NCI-H1105 treated with DMSO at 0.1 percent for 48 hours (cell line): ENCODE results near the gene CKAP2.
"Not testable (repeated sequence)": the region's sequence is repeated elsewhere in the genome, so short reads cannot be mapped to it uniquely, and the experiment has no call there.

ENCODE experiments used
- DNase-seq: peaks from one replicate; lab custom pipeline; 2025; lab: John Stamatoyannopoulos, UW

The CKAP2 gene

DNA sequence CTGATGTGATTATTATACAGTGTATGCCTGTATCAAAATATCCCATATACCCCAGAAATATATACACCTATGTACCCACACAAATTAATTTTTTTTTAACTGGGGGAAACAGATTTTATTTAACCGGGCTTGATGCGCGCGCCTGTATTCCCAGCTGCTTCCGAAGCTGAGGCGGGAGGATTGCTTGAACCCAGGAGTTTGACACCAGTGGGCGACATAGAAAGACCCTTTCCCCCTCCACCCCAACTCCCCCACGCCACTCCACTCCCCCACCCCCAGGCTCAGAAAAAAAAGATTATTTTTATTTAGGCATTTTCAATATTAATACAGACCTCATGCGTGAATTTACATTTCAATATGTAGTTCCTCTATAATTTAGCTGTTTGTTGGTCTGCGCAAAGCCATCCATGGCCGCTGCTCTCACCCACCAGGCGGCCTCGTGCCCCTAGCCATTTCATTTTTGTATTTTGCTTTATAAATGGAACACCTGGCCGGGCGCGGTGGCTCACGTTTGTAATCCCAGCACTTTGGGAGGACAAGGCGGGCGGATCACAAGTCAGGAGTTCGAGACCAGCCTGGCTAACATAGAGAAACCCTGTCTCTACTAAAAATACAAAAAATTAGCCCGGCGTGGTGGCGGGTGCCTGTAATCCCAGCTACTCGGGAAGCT is 4.0 kb upstream of the CKAP2 start:
- DNase-seq = no peak

DNA sequence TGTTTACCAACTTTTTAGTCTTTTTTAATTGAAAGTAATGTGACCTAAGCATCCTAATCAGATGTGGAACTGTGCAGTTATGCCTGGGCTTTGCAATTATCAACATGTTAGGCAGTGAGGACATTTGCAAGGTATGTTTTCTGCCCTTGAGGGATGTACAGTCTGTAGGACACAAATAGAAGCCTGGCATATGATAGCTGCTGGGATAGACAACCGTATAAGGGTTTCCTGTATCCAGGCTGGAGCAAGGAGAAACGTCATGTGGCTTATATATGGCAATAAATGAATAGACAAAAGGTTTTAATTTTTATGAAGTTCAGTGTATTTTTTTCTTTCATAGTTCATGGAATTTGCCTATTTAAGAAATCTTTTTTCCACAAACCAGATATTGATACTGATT is 2.8 kb upstream of the CKAP2 start:
- no peak for DNase-seq

DNA sequence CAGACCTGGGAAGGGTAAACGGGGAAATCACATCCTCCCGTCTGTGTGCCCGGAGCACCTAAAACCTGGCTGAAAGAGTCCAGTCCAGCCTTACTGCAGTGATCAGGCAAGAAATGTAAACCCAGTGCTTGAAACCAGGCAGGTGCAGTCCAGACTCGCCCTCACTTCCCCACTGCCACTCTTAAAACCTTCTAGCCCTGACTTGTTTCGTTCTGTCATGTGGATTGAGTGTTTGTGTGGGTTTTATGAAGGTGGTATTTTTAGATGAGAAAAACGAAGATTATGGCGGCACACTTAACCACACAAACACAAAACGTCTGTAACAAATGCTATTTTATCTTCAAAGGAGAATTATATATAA is 839 bp upstream of the CKAP2 start:
- peak; percentile 81 for DNase-seq

- peak; percentile 56 for DNase-seq
These were observed 381 bp downstream of the CKAP2 start for GRCh38 chr13:52455677-52456041.

DNA sequence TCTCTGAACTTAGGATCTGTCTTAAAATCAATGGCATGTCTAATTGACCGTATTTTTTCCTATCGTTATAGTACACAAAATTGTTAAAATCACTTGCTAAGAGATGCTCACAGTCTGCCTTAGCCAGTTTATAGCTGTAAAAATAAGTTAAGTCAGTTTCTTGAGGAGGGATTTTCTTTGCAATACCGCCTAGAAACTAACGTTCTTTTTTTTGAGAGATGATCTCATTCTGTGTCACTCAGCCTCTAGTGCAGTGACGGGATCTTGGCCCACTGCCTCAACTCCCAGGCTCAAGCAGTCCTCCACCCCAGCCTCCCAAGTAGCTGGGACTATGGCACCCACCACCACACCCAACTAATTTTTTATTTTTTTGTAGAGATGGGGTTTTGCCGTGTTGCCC is 4.4 kb downstream of the CKAP2 start:
- no peak for DNase-seq

GRCh38 chr13:52461265-52461664 is 6.0 kb downstream of the CKAP2 start:
- no peak for DNase-seq

DNA sequence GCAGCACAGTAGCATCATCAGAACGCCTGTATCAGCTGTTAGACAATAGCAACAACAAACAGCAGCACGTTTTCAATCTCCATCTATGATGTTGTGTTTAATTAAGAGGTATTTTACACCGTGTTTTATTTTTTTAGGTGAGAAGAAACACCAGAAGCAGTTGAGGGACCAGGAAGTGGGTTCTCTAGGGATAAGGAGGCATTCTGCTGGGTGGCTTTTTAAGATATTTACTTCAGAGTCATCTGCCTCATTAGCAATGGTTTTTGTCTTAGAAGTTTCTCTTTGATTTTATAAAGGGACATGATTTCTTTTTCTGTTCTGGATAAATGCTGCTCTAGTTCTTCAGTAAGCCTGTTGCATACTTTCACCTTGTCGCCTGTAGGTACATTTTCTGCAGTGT is 8.2 kb downstream of the CKAP2 start:
- DNase-seq = no peak

DNA sequence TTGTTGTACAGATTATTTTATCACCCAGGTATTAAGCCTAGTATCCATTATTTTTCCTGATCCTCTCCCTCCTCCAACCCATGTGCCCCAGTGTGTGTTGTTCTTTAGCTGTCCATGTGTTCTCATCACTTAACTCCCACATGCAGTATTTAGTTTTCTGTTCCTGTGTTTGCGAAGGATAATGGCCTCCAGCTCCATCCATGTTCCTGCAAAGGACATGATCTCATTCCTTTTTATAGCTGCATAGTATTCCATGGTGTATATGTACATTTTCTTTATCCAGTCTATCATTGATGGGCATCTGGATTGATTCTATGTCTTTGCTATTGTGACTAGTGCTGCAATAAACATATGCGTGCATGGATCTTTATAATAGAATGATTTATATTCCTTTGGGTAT is 13.2 kb downstream of the CKAP2 start:
- DNase-seq = not testable (repeated sequence)

DNA sequence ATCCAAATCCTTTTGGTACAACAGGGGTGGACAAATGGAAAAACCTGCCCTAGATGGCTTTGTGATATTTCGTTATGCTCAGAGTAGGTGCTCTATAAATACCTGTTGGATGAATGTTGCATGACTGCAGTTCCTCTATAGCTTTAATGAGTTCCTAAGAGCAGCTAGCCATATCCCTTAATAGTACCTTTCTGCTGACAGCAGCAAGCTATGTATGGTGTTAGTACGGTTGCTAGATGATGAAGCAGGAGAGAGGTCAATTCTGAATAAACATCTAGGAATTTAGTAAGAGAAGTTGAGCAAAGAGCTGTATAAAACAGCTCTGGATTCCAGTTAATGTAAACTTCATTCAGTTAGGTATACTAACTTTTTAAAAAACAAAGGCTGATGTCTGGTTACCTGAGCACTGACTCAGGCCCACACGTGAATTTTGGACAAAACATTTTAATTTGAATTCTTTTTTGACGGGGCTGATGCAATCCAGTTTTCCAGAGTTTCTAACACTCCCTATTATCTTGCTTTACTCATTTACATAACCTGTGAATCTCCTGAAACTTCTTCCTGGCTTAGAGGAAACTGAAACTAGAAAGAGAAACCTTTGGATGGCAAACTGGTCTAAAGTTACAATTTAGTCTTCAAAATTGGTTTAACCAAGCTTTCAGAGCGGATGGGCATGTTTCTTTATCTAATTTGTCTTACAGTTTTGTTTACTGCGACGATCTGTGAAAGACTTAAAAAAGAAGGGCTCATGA is 25.6 kb downstream of the CKAP2 start:
- DNase-seq = not testable (repeated sequence)

DNA sequence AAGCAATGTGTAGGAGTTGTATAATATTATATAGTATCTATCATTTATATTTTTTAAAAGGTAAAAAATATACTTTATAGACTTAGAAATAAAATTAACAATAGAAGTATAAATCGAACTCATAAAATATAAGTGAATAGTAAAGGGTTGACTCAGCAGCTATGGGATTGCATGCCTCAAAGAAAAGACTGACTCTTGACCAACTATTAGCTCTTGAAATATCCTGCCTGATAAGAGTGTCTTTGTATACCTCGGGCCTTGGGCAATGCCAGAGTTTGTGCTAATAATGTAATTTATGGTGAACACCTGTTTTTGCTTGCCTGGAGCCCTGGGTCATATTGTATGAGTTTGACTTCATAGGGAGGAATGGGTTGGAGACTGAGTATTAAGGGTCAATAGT is 31.8 kb downstream of the CKAP2 start:
- not testable (repeated sequence) for DNase-seq

DNA sequence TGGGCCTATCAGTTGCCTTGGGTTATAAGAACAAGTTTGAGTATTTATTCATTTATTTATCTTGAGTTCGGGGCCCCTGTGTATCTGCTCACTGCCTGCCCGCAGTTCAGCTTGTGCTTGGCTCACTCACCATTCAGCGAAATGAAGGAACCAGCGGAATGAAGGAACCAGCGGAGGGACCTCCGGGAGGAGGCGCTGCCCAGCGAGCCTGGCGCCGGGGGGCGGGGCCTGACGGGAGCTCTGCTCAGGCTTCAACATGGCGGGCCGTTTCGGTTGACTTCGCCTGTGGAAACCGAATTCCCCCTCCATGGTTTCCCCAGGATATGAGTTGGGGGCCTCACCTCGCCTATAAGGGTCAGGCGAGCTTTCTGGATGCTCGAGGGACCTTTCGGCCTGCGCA is 33.5 kb downstream of the CKAP2 start:
- not testable (repeated sequence) for DNase-seq

- not testable (repeated sequence) for DNase-seq
These were observed 35.7 kb downstream of the CKAP2 start for GRCh38 chr13:52491015-52491414.

- DNase-seq = not testable (repeated sequence)
These were observed 39.0 kb downstream of the CKAP2 start for GRCh38 chr13:52494241-52494640.

DNA sequence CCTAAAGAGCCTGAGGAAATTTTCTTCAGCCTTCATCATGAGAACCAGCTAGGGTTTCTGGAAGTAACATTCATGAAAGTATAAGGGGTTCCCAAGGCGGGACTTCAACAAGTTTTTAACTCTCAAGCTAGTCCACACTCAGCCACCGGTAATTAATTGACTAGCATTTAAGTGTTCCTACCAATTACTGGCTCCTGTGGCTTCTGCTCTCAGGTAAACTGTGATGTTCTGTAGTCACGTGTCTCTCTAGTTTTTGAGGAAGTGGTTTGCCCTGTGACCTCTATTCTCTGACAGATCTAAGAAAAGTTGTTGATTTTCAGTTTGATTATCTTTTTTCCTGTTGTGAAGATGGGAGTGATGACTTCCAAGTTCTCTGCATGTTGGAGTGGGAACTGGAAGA is 42.7 kb downstream of the CKAP2 start:
- not testable (repeated sequence) for DNase-seq

DNA sequence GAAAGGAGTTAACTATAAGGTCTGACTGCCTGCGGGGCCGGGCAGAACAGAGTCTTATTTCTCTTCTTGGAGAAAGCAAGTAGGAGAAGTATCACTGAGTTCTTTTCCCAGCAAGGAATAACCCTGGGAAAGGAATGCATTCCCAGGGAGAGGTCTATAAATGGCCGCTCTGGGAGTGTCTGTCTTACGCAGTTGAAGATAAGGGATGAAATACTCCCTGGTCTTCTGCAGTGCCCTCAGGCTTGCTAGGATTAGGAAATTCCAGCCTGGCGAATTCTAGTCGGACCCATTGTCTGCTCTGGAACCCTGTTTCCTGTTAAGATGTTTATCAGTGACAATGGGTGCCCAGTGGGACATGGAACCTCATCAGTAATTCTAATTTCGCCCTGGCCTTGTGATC is 47.0 kb downstream of the CKAP2 start:
- DNase-seq = not testable (repeated sequence)

DNA sequence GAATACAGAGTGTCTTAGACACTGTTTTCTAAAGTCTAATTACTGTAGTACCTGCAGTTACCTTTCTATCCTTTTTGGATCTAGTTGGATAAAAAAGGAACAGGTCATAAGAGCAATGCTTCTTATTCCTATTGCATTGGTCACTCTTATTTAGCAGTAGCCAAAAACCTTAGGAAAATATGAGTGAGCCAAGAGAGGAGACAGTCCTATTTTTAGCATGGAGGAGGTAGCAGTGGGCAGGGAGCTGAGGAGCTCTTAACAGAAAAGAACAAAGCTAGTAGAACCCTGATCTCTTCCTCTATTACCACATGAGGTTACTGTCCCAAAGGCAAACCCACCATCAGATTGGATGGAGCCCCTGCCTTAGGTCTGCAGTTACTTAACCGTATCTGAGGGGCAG is 50.6 kb downstream of the CKAP2 start:
- DNase-seq = not testable (repeated sequence)

- DNase-seq = not testable (repeated sequence)
These were observed 54.3 kb downstream of the CKAP2 start for GRCh38 chr13:52509532-52509931.

DNA sequence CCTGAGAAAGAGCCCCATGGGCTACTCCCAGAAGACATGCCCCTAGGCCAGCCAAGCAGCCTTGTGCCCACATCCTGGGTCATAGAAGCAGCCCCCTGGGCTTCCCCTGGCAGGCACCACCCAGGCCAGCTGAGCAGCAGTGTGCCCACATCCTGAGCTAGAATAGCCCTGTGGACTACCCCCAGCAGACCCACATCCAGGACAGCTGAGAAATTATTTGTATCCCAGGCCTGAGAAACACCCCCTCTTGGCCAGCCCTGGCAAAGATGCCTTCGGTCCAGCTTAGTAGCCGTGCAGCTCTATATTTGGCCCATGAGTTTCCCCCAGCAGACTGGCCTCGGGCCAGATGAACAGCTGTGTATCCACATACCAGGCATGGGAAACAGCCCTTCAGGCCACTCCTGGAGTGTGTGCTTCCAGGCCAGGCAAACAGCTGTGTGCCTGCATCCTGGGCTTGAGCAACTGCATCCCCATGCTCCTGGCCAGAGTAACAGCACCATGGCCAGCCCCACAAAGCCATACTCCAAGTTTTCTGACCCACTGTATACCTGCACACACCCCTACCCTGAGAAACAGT is 55.0 kb downstream of the CKAP2 start:
- DNase-seq = not testable (repeated sequence)

- not testable (repeated sequence) for DNase-seq
These were observed 56.3 kb downstream of the CKAP2 start for GRCh38 chr13:52511598-52511997.

GRCh38 chr13:52513957-52514596 is 58.8 kb downstream of the CKAP2 start:
- DNase-seq = not testable (repeated sequence)

DNA sequence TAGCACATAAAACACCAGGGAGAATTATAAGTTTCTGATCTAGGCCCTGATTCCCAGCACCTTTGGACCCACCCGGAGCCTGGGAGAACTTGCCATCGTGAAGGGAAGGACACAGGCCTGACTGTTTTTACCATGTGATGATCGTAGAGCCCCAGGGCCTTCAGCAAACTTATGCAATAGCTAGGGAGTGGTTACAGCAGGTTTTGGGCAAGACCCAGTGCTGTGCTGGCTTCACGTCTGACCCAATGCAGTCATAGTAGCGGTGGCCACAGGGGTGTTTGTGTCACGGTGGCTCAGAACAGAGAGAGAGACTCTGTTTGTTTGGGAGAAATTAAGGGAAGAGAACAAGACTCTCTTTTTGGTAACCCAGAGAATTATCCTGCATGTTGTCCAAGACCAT is 68.0 kb downstream of the CKAP2 start:
- DNase-seq = not testable (repeated sequence)
